Activated CD8-positive, alpha-beta memory T cell treated with anti-CD3 and anti-CD28 coated beads, Interleukin-2, amount 50 U/mL, for 1 hour (primary cell): ENCODE measurements around the gene SF3A2.
"Not testable (repeated sequence)": the region's sequence is repeated elsewhere in the genome, so short reads cannot be mapped to it uniquely, and the experiment has no call there.

Experiments used
- DNase-seq: peaks from one replicate; pipeline ENCODE4 v3.0.0-alpha.2; 2020; ENCODE audit errors: extremely low read depth

SF3A2 gene

DNA sequence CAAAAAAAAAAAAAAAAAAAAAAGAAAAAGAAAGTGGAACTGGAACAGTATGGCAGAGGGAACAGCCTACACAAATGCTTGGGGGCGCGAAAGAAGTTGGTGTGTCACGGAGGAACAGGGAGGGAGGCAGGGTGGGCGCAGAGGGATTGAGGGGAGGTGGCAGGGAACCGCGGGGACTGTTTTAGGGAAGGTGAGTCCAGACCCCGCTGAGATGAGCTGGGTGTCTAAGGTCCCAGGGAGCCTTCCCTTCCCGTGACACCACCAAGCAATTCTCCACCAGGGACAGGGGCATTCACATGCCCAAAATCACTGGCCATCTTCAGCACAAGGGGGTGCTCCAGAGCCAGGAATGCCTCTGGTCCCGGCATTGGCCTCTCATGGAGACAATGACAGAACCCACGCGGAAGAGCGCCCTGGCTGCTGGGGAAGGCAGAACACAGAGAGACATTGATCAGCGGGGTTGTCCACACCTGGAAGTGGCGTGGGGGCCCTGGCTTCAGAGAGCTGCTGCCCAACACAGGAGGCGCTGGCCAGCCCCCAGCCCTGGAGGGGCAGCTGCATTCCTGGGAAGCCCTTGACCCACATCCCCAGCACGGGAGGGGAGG, 38.4 kb downstream of the SF3A2 start:
- no peak for DNase-seq

- DNase-seq = no peak
Observed at GRCh38 chr19:2275588-2276428, 39.2 kb downstream of the SF3A2 start.

DNA sequence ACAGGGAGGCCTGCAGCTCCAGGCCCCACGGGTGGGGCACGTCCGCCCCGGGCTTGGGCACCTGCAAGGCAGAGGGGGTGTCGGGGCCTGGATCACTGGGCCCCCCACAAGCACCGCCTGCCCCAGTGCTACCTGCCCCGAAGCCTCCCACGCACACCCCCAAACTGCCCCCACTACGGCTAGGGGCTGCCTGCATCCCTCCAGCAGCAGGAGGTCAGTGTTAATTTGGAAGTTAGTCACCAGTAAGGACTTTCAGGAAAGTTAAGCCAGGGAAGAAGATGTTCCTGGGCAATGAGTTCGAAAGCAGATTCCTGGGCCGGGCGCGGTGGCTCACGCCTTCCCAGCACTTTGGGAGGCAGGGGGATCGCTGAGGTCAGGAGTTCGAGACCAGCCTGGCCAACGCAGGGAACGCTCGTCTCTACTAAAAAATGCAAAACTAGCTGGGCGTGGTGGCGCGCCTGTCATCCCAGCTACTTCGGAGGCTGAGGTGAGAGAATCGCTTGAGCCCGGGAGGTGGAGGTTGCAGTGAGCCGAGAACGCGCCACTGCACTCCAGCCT, 39.9 kb downstream of the SF3A2 start:
- no peak for DNase-seq

DNA sequence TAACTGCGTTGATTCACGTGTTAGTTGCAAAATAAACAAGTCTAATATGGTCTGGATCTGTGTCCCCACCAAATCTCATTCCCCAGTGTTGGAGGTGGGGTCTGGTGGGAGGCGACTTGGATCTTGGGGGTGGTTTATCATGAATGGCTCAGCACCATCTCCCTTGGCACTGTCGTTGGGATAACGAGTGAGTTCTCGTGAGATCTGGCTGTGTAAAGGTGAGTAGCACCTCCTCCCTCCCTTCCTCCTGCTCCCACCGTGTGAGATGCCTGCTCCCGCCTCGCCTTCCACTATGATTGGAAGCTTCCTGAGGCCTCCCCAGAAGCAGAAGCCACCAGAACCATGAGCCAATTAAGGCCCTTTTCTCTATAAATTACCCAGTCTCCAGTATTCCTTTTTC, 40.5 kb downstream of the SF3A2 start:
- DNase-seq = no peak

- no peak for DNase-seq
Observed at GRCh38 chr19:2278459-2279158, 42.0 kb downstream of the SF3A2 start.

DNA sequence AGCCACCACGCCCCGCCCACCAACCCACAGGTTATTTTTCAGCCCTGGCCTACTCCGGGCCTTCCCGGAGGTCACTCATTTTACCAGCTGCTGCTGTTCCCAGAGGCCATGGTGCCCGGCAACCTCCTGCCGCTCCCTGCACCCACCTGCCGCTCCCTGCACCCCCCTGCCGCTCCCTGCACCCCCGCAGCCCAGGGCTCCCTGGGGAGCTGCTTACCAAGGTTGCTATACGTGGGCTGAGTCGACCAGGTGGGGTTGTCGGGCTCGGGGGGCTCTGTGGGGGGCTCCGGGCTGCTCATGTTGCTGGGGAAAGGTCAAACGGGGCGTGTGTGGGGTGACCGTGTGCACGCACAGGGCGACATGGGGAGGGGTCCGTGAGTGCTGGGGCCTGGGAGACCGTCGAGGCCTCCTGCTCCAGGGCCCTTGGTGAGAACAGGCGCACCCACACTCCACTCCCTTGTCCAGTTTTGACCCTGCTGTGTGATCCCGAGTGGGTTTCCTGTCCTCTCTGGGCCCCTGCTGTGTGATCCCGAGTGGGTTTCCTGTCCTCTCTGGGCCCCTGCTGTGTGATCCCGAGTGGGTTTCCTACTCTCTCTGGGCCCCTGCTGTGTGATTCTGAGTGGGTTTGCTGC, 44.1 kb downstream of the SF3A2 start:
- no peak for DNase-seq

- DNase-seq = not testable (repeated sequence)
Observed at GRCh38 chr19:2281265-2282061, 44.8 kb downstream of the SF3A2 start.

DNA sequence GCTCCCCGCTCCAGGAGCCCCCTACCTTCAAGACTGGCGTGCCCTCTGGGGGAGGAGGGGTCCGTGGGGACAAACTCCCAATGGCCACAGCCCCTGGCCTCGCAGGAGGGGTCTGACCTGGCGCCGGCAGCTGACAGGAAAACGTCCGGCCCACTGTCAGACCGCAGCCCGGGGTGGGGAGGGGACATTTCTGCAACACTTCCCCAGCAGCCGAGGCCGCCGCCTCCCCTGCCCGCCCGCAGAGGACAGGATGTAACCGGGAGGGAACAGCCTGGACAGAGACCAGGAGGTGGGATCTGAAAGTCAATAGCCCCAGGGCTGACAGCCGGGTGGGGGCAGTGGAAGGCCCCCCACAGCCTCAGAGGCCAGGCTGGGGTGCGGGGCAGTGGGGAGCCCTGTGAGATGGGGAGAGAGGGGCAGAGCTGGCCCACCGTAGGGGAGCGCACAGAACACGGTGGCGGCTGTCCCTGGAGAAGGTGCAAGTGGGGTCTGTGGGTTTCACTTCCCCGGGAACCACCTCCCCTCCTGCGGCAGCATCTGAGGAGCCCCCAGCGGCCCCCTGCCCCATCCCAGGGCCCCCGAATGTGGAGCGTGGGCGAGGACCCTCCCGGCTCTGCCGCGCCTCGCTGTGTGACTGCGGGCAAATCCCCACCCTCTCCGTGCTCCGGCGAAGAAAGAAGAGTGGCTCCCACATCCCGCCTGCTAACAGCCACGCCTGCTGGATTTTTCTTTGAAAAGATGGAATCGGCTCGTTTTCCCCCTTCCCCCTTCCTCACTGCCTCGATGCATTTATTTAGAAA, 45.6 kb downstream of the SF3A2 start, which contains the start of gene PEAK3:
TSS of gene PEAK3 (minus strand) at position 114 of the 800 bp plus-strand sequence. CDS start 1,244 bp downstream, outside the sequence.
- DNase-seq = no peak

DNA sequence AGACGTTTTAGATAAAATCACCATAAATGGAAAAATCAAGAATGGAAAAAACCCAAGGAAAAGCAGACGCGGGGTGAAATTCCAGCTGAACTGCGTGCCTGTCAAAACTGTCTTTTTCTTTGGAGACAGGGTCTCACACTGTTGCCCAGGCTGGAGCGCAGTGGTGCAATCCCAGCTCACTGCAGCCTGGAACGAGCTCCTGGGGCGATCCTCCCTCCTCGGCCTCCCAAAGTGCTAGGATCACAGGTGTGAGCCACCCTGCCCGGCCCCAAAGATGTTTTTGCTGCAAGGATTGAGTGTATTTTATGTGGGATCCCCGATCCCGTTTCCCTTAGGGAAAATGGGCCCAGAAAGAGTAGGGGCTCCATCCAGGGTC, 46.2 kb downstream of the SF3A2 start:
- DNase-seq = no peak

- DNase-seq = no peak
Observed at GRCh38 chr19:2283835-2284507, 47.3 kb downstream of the SF3A2 start.

- no peak for DNase-seq
Observed at GRCh38 chr19:2286402-2287140, 49.9 kb downstream of the SF3A2 start.

- no peak for DNase-seq
Observed at GRCh38 chr19:2287585-2288337, 51.1 kb downstream of the SF3A2 start.

DNA sequence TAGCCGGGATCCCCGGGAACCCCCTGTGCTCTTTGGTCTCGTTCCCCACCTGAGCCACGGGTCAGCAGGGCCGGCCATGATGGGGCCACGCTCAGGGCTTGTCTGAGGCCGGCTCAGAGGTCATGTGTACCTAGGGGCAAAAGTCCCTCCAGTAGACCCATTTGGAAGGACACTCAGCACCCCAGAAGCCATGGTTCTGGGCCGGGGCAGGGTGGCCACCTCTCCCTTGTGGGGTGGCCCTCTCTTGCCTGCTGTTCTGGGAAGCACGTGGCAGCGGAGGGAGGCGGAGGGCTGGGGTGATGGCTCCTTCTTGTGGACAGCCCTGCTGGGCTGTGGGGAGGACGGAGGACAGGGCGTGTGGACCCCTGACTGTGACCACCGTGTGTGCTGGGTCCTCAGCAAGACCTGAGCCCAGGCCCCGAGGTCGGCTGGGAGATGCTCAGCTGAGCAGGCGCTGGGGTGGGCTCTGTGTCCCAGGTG, 51.8 kb downstream of the SF3A2 start:
- no peak for DNase-seq

GRCh38 chr19:2288818-2289713, 52.4 kb downstream of the SF3A2 start:
- no peak for DNase-seq

DNA sequence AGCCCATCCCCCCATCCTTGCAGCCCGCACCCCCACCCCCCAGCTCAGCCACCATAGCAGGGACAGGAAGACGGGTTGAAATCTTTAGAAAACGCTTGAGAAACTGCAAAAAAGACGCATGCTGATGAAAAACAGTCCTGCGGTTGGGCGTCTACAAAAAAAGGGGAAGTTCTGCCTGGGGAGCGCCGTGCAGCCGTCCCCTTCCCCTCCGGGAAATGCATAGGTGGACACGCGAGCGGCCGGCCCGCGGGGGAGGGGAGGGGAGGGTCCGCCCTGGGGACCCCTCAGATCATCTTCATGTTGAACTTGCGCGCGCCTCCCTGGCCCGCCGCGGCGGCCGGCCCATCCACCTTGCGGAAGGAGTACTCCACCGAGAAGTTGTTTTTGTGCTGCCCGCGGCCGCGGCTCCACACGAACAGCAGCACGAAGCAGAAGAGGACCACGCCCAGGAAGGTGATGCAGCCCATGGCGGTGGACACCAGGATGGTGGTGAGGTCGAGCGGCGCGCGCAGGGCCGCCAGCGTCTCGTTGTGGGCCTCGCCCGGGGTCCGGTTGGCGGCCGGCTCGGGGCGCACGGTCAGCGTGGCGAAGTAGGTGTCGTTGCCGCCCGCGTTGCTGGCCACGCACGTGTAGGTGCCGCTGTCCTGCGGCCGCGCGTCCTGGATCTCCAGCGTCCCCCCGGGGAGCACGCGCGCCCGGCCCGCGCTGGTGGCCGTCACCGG, 53.3 kb downstream of the SF3A2 start:
- DNase-seq = no peak

GRCh38 chr19:2290441-2291184, 54.0 kb downstream of the SF3A2 start:
- no peak for DNase-seq
